ENCODE data around the gene P3H2. TPM values are rescaled to one million over a fixed set of nuclear protein-coding genes. Genes with fewer than 3 reads are reported as not detected.

P3H2 gene
- total and polyA plus RNA-seq, 2 of the 4 experiments (the other 2 are of a cell fraction), result 54.7 to 64.3 TPM

DNA sequence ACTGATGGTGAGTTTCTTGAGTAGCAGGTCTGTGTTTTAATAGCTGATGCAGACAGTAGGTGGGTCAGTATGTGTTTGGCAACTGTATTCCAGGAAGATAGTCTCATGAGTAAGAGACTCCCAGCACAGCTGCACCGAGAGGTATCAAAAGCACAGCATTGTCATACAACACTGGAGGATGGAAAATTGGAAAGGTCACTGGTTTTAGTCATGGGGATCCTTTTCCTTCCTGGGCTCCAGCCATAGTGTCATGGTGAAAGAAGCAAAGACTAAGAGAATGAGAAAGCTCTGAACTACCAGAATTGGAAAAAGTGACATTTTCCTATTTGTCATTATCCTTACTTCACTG, 61.5 kb downstream of the P3H2 start:
- TF ChIP-seq CEBPB (IDR thresholded peaks at IDR 0.05; ENCODE audit: low read depth, low read length) (peak; percentile 38; the same call in 1 of the 2 replicates), POLR2A (IDR thresholded peaks at IDR 0.05; ENCODE audit: low read depth, low read length) (no peak)
- Histone ChIP-seq H3K9me3 (ENCODE audit: control insufficient read depth, insufficient read depth, low read length) (no peaks in the 10 kb centered on the region), H3K27me3 (ENCODE audit: control insufficient read depth, insufficient read depth, low read length) (no peaks in the 10 kb centered on the region), H3K4ac (ENCODE audit: low read depth, low read length) (peak overlapping the region; percentile 76), H3K27ac (ENCODE audit: insufficient read depth, low read length) (no peak overlapping the region), H2BK120ac (ENCODE audit: low read depth, low read length) (peak overlapping the region; percentile 56), H3K18ac (ENCODE audit: low read depth, low read length) (peak overlapping the region; percentile 85), H3K9me1 (ENCODE audit: insufficient read depth, low read length) (peaks cover 15% of the 10 kb centered on the region), H4K8ac (ENCODE audit: low read depth in 2 of 2, low read length in 2 of 2) (peak overlapping the region; percentile 7 to 63; a peak in 2 of 4 replicates), H3K4me1 (ENCODE audit: control insufficient read depth, insufficient read depth, low read length) (peaks cover 26% of the 10 kb centered on the region), H2BK15ac (ENCODE audit: low read depth, low read length) (peak overlapping the region; percentile 89; the same call in 2 of the 3 replicates), H4K5ac (ENCODE audit: low read depth, low read length) (peak overlapping the region; percentile 49; the same call in 1 of the 2 replicates), H3K9ac (ENCODE audit: low read depth, low read length) (no peak overlapping the region), H3K79me1 (ENCODE audit: low read depth in 1 of 2, low read length in 2 of 2) (peaks cover 32 to 73% of the 10 kb centered on the region in 2 experiments), H2BK20ac (ENCODE audit: low read depth, low read length) (peak overlapping the region; percentile 15; the same call in 1 of the 2 replicates), H3K4me2 (ENCODE audit: low read depth, low read length) (peak overlapping the region; percentile 42; the same call in 1 of the 2 replicates), H2AK5ac (ENCODE audit: low read depth, low read length) (peak overlapping the region; percentile 50), H3K56ac (ENCODE audit: extremely low read depth, insufficient read depth, low read length) (no peak overlapping the region), H2BK5ac (ENCODE audit: low read depth, low read length, poor library complexity, severe bottlenecking) (peak overlapping the region; percentile 52), H3K36me3 (ENCODE audit: control insufficient read depth, insufficient read depth, low read length) (no peaks in the 10 kb centered on the region), H2AK9ac (replicated peaks; ENCODE audit: low read depth, low read length, poor library complexity) (no peak overlapping the region), H3K4me3 (ENCODE audit: insufficient read depth, low read depth, low read length) (no peak overlapping the region), H2AFZ (replicated peaks; ENCODE audit: low read length, poor library complexity) (no peak overlapping the region), H3K23ac (ENCODE audit: low read depth, low read length) (peak overlapping the region; percentile 48; the same call in 1 of the 2 replicates), H3K14ac (replicated peaks; ENCODE audit: low read depth, low read length) (peak overlapping the region; percentile 62), H4K91ac (ENCODE audit: insufficient read depth, low read depth, low read length) (peak overlapping the region; percentile 33; the same call in 1 of the 2 replicates), H4K20me1 (ENCODE audit: insufficient read depth, low read length) (no peaks in the 10 kb centered on the region)
- ChIA-PET POLR2A (ENCODE audit: unreplicated experiment) (no interaction called here), CTCF (interaction anchor here (0.7 to 1.4 kb wide), 2 partner anchors 16 to 73 kb away, joined by 3 read pairs; no protein-coding TSS in a partner anchor)
- ATAC-seq (ENCODE audit: low read depth), result peak; percentile 15; the same call in 1 of the 2 replicates
- BruUV-seq (replicated peaks), result no TSS peak
- intact Hi-C loops (cut with micrococcal nuclease) (no loop called here), in situ Hi-C loops (cut with MboI; ENCODE audit: low sequenced_read_pairs) (no loop called here), dilution Hi-C loops (cut with HindIII; ENCODE audit: low sequenced_read_pairs, unreplicated experiment) (no loop called here)
- WGBS, 2 experiments (ENCODE audit: extremely low coverage in 2 of 2, insufficient read length in 1 of 2), result no CpG with 5 or more reads among the region's 1 CpG
- peak; percentile 74 for DNase-seq

All from IMR-90 (cell line).